Endothelial cell of umbilical vein (primary cell): ENCODE data around the gene PCDH9. TPM values are rescaled to one million over a fixed set of nuclear protein-coding genes. Genes with fewer than 3 reads are reported as not detected.

Experiments
- BruUV-seq: library from RNA; stranded (reverse); fragments of 400-500 nt; replicated peaks from 2 replicates; lab custom pipeline; 2021; lab: Mats Ljungman, UMichigan
- CTCF ChIA-PET: fragments of 300-600, 350-600 bp; sonication (Branson Sonifier 250); formaldehyde crosslinking; loops from one replicate; lab custom pipeline; 2021; ENCODE audit warnings: antibody characterized with exemption, inconsistent platforms; lab: Charles Lee
- POLR2A ChIA-PET: fragments of 300-600, 350-600 bp; sonication (Branson Sonifier 250); formaldehyde crosslinking; loops from one replicate; lab custom pipeline; 2021; ENCODE audit warnings: antibody characterized with exemption, inconsistent platforms; lab: Charles Lee
- DNase-seq: peaks from one replicate; pipeline ENCODE4 v3.0.0-alpha.2; 2011; ENCODE audit warnings: low read depth, low spot score
- FAIRE-seq: peaks from 2 replicates; lab custom pipeline; 2011; peaks lifted over from hg19 to GRCh38; lab: Jason Lieb, UNC
- H2AFZ ChIP-seq: 2 replicates; pipeline ENCODE4 v1.6.0; 2012; ENCODE audit warnings: low read depth, low read length, control low read depth, inconsistent platforms
- H3K27ac ChIP-seq: 2 replicates; pipeline ENCODE4 v1.5.1; 2011; ENCODE audit warnings: low read depth, mild to moderate bottlenecking, control low read depth, low read length, moderate library complexity; ENCODE audit not compliant: insufficient read depth
- H3K27me3 ChIP-seq, 2 experiments: 2 replicates each; pipeline versions ENCODE4 v1.6.0 to v1.6.1; 2011; ENCODE audit warnings: low read length in 2 of 2, mixed read lengths in 1 of 2; ENCODE audit not compliant: control insufficient read depth in 2 of 2, insufficient read depth in 2 of 2
- H3K36me3 ChIP-seq, 2 experiments: 2 replicates in 1 of 2; 3 replicates in 1 of 2; pipeline ENCODE4 v1.5.1; 2011; ENCODE audit warnings: low read length in 2 of 2, mild to moderate bottlenecking in 1 of 2, moderate library complexity in 1 of 2; ENCODE audit not compliant: control insufficient read depth in 2 of 2, insufficient read depth in 2 of 2; ENCODE audit errors: extremely low read depth in 1 of 2
- H3K4me1 ChIP-seq: 3 replicates; pipeline ENCODE4 v1.5.1; 2011; ENCODE audit warnings: mild to moderate bottlenecking, low read length; ENCODE audit not compliant: control insufficient read depth, insufficient read depth; ENCODE audit errors: extremely low read depth
- H3K4me2 ChIP-seq: 2 replicates; pipeline ENCODE4 v1.6.1; 2011; ENCODE audit warnings: low read length, control low read depth, mixed read lengths; ENCODE audit not compliant: insufficient read depth
- H3K4me3 ChIP-seq, 3 experiments: fragments of 200-600 bp in 1 of 3; sonication (generic), shearing (Covaris generic) in 1 of 3; replicated peaks in 1 of 3; 2 replicates each; pipeline ENCODE4 v1.5.1; 2011 to 2016; ENCODE audit warnings: control low read depth in 3 of 3, low read length in 3 of 3, mild to moderate bottlenecking in 2 of 3, inconsistent platforms in 1 of 3, low read depth in 1 of 3, moderate library complexity in 1 of 3; ENCODE audit not compliant: insufficient read depth in 1 of 3
- H3K79me2 ChIP-seq: 2 replicates; pipeline ENCODE4 v1.6.0; 2012; ENCODE audit warnings: low read length, inconsistent platforms; ENCODE audit not compliant: control insufficient read depth, insufficient read depth
- H3K9ac ChIP-seq: replicated peaks from 2 replicates; pipeline ENCODE3; 2011; ENCODE audit warnings: low read length, control low read depth; ENCODE audit not compliant: insufficient read depth; ENCODE audit errors: extremely low read depth
- H3K9me1 ChIP-seq: replicated peaks from 3 replicates; pipeline ENCODE4 v1.6.0; 2011; ENCODE audit warnings: mild to moderate bottlenecking, low read length; ENCODE audit not compliant: control insufficient read depth, insufficient read depth; ENCODE audit errors: extremely low read depth
- H3K9me3 ChIP-seq: replicated peaks from 2 replicates; pipeline ENCODE4 v1.5.1; 2012; ENCODE audit warnings: low read length, inconsistent platforms; ENCODE audit not compliant: control insufficient read depth, insufficient read depth
- H4K20me1 ChIP-seq: replicated peaks from 2 replicates; pipeline ENCODE3; 2011; ENCODE audit warnings: mild to moderate bottlenecking, low read length; ENCODE audit not compliant: control insufficient read depth, insufficient read depth; ENCODE audit errors: extremely low read depth
- CTCF ChIP-seq, 2 donors: IDR thresholded peaks; 1 replicate in 1 of 2; 2 replicates in 1 of 2; pipeline ENCODE4 v1.5.1; 2011; ENCODE audit warnings: low read length in 2 of 2, mild to moderate bottlenecking in 2 of 2, moderate library complexity in 2 of 2, control low read depth in 1 of 2, inconsistent platforms in 1 of 2, low read depth in 1 of 2; ENCODE audit not compliant: insufficient read depth in 1 of 2; ENCODE audit errors: extremely low read depth in 1 of 2
- EZH2 ChIP-seq: IDR thresholded peaks from 2 replicates; pipeline ENCODE4 v1.6.1; 2012; ENCODE audit warnings: borderline replicate concordance, low read depth, mild to moderate bottlenecking, moderate library complexity, low read length, inconsistent platforms; ENCODE audit not compliant: severe bottlenecking
- FOS ChIP-seq: IDR thresholded peaks from 2 replicates; pipeline ENCODE4 v1.6.1; 2011; ENCODE audit warnings: mild to moderate bottlenecking, low read length, moderate library complexity, borderline replicate concordance; ENCODE audit not compliant: insufficient read depth
- GATA2 ChIP-seq: IDR thresholded peaks from 2 replicates; pipeline ENCODE4 v1.7.0; 2011; ENCODE audit warnings: low read depth, mild to moderate bottlenecking, moderate library complexity, mixed read lengths, low read length; ENCODE audit not compliant: insufficient read length, insufficient read depth
- JUN ChIP-seq: IDR thresholded peaks from 2 replicates; pipeline ENCODE4 v1.6.1; 2011; ENCODE audit warnings: borderline replicate concordance, low read depth; ENCODE audit not compliant: insufficient read length, insufficient read depth
- MAX ChIP-seq: IDR thresholded peaks from 2 replicates; pipeline ENCODE4 v1.6.1; 2011; ENCODE audit not compliant: insufficient read depth, insufficient read length
- MYC ChIP-seq: IDR thresholded peaks from one replicate; pipeline ENCODE4 v1.6.1; 2011; ENCODE audit warnings: mild to moderate bottlenecking, low read depth, low read length
- POLR2A ChIP-seq: IDR thresholded peaks from 2 replicates; pipeline ENCODE4 v1.6.1; 2012; ENCODE audit warnings: low read depth, mild to moderate bottlenecking, control low read depth, low read length
- POLR2AphosphoS5 ChIP-seq: IDR thresholded peaks from 2 replicates; pipeline ENCODE4 v1.6.1; 2012; ENCODE audit warnings: low read depth, mild to moderate bottlenecking, control low read depth, low read length, moderate library complexity; ENCODE audit not compliant: insufficient read depth
- dilution Hi-C: fragments of 300-500 bp; cut with MboI; formaldehyde crosslinking; loops from one replicate; pipeline ENCODE4 v1.15.0; 2019; ENCODE audit warnings: low sequenced_read_pairs; ENCODE audit not compliant: extremely low pct_ligation_motif_present
- intact Hi-C: fragments of 100-400 bp; cut with micrococcal nuclease; formaldehyde crosslinking; loops from one replicate; pipeline ENCODE4 v1.10.0; 2022
- polyA plus RNA-seq, 4 experiments: library from polyadenylated mRNA; depleted of rRNA in 3 of 4; stranded (reverse) in 3 of 4; unstranded in 1 of 4; fragments of >200 nt; gene quantifications; 2 replicates each; pipeline versions ENCODE4 v1.2.1 to v1.2.3, GENCODE V29; 2011 to 2012; ENCODE audit warnings: missing spikeins in 1 of 4
- total RNA-seq: library from RNA; stranded (reverse); gene quantifications from 2 replicates; pipeline ENCODE4 v1.2.3, GENCODE V29; 2021

PCDH9 gene
- total and polyA plus RNA-seq, 2 donors (not counting 3 experiments of a cell fraction or from before 2014, with no cell fraction given): 1.1 to 5.2 TPM

GRCh38 chr13:66567899-66568612 lies 662.1 kb downstream of the PCDH9 start:
- BruUV-seq: no TSS peak
- Histone ChIP-seq H3K9ac (no peak overlapping the region), H3K4me1 (no peaks in the 10 kb centered on the region), H3K27me3 (no peaks in the 10 kb centered on the region), H3K4me2 (no peak overlapping the region), H4K20me1 (no peaks in the 10 kb centered on the region), H2AFZ (no peak overlapping the region), H3K9me3 (no peaks in the 10 kb centered on the region), H3K79me2 (no peaks in the 10 kb centered on the region), H3K4me3 (no peak overlapping the region), H3K36me3 (no peaks in the 10 kb centered on the region), H3K9me1 (no peaks in the 10 kb centered on the region), H3K27ac (no peak overlapping the region)
- CTCF ChIA-PET: interaction anchor here (1.5 kb wide), 1 partner anchor 51 kb away, joined by 3 read pairs; no protein-coding TSS in a partner anchor
- intact Hi-C loops: no loop called here
- FAIRE-seq (no peak), DNase-seq (no peak)
- dilution Hi-C loops: no loop called here
- TF ChIP-seq FOS (no peak), POLR2A (no peak), EZH2 (no peak), POLR2AphosphoS5 (no peak), GATA2 (no peak), MYC (no peak), MAX (no peak), CTCF (IDR thresholded peaks at IDR 0.05; ENCODE audit: extremely low read depth in 1 of 2, insufficient read depth in 1 of 2, low read depth in 1 of 2, low read length in 2 of 2) (no peak), JUN (no peak)
- POLR2A ChIA-PET: interaction anchor here (0.7 kb wide), 1 partner anchor 472 kb away, joined by 3 read pairs; no protein-coding TSS in a partner anchor
